Epithelial cell of esophagus (primary cell): ENCODE data around the gene CRAMP1.

Experiments used
- DNase-seq: peaks from one replicate; pipeline ENCODE4 v3.0.0; 2010; ENCODE audit warnings: low read depth
- H3K4me3 ChIP-seq: 2 replicates; pipeline ENCODE4 v1.5.1; 2011; ENCODE audit warnings: mild to moderate bottlenecking, low read length, control low read depth
- TF ChIP-seq, protein P1 (sequence below): IDR thresholded peaks from 2 replicates; pipeline ENCODE4 v1.5.1; 2011; ENCODE audit warnings: low read depth, mild to moderate bottlenecking, low read length, control low read depth, inconsistent platforms; ENCODE audit not compliant: insufficient read depth; ENCODE audit errors: missing control alignments

Gene CRAMP1

DNA sequence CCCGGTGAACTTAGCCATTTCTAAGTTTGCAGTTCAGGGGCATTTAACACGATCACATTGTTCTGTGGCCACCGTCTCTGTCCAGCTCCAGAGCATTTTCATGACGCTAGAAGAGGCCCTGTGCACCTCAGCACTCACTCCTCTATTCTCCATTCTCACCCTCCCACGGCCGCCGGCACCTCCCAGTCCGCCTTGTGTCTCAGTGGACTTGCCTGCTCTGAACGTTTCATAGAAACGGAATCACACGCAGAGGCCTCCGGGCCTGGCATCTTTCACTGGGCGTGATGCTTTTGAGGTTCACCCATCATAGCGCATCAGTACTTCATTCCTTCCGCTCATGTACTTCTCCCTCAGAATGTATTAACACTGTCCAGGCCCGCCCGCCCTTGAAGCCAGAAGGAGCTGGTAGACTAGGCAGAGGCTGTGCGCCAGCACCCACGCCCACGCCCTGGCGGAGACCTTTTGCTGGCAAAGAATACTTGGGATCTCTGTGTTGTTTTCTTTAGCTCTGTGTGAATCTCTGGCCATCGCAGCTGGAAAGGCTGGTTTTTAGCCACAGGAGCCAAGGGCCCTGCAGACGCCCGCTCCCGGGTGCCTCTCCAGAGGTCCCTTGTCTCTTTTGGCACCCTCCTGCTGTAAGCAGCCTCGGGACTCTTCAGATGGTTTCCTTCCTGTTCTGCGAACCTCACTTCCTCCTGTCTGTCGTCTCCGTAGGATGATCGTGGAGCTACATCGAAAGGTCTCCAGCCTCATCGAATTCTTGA, 42.5 kb downstream of the CRAMP1 start:
- TF ChIP-seq, protein P1, sequence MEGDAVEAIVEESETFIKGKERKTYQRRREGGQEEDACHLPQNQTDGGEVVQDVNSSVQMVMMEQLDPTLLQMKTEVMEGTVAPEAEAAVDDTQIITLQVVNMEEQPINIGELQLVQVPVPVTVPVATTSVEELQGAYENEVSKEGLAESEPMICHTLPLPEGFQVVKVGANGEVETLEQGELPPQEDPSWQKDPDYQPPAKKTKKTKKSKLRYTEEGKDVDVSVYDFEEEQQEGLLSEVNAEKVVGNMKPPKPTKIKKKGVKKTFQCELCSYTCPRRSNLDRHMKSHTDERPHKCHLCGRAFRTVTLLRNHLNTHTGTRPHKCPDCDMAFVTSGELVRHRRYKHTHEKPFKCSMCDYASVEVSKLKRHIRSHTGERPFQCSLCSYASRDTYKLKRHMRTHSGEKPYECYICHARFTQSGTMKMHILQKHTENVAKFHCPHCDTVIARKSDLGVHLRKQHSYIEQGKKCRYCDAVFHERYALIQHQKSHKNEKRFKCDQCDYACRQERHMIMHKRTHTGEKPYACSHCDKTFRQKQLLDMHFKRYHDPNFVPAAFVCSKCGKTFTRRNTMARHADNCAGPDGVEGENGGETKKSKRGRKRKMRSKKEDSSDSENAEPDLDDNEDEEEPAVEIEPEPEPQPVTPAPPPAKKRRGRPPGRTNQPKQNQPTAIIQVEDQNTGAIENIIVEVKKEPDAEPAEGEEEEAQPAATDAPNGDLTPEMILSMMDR, result no peak
- DNase-seq, result no peak
- H3K4me3 ChIP-seq, result no peak overlapping the region

DNA sequence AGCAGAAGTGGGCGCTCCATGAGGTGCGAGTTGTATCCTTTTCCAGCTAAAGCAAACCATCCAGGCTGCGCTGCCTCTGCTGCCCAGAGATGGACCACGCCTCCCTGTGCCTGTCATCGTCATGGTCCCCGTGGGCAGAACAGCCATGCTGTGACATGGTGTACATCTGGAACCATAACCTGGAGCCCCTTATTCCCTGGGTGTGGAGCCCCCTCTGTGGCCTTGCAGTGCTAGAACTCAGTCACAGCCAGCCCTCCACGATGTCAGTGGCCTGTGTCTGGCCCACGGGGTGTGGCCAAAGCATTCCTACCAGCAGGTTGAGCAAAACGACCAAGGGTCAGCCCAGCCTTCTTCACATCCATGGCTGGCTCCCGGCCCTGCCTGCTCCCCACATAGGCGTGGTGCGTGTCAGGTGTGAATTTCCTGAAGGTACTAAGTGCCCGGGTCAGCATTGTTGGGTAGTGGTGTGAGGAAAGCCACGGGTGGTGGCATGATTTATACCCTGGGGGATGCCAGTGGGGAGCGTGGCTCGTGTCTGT, 43.2 kb downstream of the CRAMP1 start:
- DNase-seq, result no peak
- TF ChIP-seq, protein P1, result no peak
- no peak overlapping the region for H3K4me3 ChIP-seq

DNA sequence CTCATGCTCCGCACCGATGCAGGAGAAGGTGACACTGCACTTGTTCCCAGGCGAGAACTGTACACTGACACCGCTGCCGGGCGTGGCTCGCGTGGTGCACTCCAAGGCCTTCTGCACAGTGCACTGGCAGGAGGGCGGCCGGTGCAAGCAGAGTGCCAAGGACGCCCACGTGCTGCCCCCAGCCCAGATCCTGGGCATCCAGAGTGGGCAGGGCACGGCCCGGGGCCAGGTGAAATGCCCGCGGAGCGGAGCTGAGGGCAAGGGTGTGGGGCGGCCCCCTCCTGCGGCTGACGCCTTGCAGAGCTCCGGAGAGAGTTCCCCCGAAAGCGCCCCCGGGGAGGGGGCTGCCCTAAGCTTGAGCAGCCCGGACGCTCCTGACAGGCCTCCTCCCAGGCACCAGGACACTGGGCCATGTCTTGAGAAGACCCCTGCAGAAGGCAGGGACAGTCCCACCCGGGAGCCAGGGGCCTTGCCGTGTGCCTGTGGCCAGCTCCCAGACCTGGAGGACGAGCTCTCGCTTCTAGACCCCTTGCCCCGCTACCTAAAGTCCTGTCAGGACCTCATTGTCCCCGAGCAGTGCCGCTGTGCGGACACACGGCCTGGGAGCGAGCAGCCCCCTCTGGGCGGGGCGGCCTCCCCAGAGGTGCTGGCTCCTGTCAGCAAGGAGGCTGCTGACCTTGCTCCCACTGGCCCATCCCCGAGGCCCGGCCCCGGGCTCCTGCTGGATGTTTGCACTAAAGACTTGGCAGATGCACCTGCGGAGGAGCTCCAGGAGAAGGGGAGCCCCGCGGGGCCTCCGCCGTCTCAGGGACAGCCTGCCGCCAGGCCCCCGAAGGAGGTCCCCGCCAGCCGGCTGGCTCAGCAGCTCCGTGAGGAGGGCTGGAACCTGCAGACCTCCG, 44.0 kb downstream of the CRAMP1 start:
- no peak overlapping the region for H3K4me3 ChIP-seq
- DNase-seq, result no peak
- TF ChIP-seq, protein P1, result no peak

DNA sequence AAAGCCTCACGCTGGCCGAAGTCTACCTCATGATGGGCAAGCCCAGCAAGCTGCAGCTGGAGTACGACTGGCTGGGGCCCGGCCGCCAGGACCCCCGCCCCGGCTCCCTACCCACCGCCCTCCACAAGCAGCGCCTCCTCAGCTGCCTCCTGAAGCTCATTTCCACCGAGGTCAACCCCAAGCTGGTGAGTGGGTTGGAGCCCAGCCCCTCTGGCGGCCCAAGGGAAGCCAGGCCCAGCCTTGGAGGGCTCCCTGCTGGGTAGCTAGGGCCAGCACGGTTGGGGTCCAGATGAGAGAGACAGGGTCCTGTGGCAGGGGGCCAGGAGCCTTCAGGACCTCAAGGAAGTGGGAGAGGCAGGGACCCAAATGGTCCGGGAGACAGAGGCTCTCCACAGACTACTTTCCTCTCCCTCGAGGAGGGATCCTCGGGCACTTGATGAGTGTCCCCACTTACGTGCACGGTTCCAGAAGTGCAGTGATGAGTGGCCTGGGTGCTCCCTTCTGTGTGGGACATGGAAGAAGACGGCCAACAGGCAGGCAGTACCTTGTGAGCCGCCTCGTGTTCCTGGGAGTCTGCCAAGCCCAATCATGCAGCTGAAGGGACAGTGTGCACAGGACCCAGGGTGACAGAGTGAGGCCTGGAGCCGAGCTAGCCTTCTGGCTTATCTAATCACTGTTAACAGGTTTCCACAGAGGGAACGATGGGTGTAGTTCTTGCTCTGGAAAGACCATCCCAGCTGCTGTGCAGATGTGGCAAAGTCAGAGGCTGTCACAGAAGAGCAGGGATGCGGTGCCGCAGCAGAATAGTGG, 44.9 kb downstream of the CRAMP1 start:
- no peak for DNase-seq
- TF ChIP-seq, protein P1, result no peak

DNA sequence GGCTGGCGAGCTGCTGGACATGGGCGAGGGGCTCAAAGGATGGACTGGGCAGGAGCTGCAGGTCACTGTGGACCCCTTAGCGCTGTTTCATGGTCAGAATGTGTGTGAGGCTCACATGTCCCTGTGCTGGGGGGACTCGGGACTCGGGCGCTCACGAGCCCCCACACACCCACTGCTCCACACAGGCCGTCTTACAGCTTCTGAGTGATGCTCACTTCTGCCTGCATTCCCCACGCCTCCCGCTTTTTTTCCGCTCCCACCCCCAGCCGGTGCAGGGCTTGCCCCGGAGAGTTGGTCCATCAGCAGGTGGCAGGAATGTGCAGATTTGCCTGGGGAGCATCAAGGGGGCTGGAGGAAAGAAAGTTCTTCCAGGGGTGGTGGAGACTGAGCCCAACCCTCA, 45.7 kb downstream of the CRAMP1 start:
- DNase-seq, result no peak
- no peak overlapping the region for H3K4me3 ChIP-seq
- TF ChIP-seq, protein P1, result no peak

More for the DNA sequence above, 44.9 kb downstream of the CRAMP1 start:
- no peak overlapping the region for H3K4me3 ChIP-seq

DNA sequence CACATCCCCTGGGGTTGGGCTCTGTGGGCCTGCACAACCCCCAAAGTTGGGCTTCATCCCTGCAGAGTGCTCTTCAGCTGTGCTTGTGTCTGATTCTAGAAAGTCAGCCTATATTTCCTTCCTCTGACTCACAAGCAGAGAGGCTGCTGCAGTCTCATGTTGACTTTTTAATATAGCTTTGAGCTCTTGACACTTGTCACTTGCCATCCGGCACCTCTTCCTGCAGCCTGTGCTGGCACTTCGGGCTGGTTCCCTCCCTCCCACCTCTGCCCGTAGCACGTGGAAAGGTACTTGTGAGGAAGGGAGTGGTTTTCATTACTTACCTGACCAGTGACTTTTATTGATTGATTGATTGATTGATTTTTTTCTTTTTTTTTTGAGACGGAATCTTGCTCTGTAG, 46.9 kb downstream of the CRAMP1 start:
- no peak overlapping the region for H3K4me3 ChIP-seq
- TF ChIP-seq, protein P1, result no peak
- no peak for DNase-seq
